Stimulated activated CD4-positive, alpha-beta T cell treated with anti-CD3 and anti-CD28 coated beads, Interleukin-1b, Interleukin-23, amount 100 ng/mL, for 4 hours (primary cell): ENCODE measurements around the gene EPHA7.

Source experiments
- DNase-seq, 2 donors: peaks; one replicate each; pipeline ENCODE4 v3.0.0-alpha.2; 2020; ENCODE audit warnings: low read depth in 2 of 2

The EPHA7 gene

DNA sequence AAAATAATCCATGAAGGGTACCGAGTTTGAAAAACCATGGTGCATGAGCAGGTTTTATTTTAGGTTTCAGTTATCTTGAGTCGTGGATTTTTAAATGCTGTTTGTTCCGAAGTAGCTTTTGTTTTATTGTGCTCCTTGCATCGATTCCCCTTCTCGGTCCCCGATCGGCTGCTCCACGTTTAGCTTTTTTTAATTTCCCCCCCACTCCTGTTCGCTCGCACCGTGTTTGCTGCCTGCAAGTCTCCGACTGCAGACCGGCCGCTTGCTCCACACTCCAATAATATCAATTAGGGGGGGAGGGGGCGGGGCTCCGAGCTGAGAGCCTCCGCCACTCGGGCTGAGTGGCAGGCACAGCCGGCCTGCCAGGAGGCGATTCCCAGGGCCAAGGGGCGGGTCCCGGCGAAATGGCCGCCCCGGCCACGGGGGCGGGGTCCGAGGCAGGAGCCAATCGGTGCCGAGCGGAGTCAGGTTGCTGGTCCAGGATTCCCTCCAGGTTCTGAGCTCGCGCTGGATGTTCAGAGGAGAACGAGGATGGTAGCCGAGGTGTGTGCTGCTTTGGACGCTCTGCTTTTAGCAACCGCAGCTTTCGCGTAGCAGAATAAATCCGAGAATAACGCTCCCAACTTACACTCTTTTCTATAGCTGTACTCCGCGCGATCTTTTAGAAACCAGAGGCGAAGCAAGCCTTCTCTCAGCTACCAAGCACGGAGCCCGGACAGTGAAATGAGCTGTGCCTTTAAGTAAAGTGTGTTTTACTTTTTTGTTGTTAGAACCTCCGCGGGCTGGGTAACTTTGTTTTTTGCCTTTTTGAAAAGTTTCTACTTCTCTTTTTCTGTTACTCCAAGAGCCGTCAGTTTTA is at the start of gene EPHA7:
Gene EPHA7 (minus strand): TSS at position 256 of the 859 bp plus-strand sequence. CDS start 218 bp downstream, at position 38.
- peak in 1 of 2 donors; percentile 27 for DNase-seq

DNA sequence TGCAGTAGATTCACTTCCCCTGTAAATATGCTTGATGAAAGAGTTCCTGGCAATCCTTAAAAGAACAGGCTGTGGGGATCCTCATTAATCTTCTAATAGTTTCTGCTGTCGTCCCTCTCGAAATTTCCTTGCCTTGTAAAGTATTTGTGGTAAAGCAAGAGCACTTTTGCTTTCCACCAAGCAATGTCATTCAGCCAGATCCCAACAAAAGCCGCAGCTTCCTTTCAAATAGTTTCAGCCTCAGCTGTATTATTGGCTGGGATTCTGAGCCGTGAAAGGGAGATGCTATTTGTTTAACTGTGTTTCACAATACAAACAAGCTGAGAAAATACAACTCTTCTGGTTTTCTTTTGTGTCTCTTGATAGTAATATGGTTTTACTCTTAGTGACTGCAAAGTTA is 48.9 kb upstream of the EPHA7 start:
- no peak for DNase-seq

DNA sequence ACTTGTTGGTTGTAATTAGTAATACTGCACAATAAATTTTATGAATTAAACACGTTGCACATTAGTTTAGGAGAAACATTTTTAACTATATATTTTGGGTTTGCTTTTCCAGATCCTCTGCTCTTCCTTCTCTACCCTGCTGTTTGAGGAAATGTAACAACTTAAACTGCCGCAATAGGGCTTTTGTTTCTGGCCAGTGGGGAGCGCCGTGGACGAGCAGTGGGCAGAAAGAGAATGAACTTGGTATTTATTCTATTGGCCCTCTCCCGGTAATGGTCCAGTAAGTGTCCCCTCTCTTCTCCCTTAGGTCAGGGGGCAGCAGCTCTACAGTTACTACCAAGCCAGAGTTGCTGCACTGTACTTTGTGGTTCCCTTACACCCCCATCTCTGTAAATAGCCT is 35.2 kb upstream of the EPHA7 start:
- DNase-seq, result no peak

DNA sequence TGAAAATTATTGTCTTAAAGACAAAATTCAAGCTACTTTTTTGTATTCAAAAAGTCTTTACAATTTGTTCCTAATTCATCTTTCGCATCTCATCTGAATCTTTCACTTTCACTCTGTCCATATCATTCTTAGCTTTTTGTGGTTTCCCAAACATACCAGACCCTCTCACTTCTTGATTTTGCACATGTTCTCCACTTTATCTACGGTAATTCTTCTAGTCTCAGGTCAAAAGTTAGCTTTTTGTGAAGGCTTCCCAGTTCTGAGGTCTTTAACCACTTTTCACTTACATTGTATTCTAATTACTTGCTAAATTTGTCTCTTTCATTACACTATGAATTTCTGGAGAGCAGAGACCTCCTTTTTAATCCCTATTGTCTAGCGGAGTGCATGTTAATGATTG is 34.6 kb upstream of the EPHA7 start:
- DNase-seq, result no peak

DNA sequence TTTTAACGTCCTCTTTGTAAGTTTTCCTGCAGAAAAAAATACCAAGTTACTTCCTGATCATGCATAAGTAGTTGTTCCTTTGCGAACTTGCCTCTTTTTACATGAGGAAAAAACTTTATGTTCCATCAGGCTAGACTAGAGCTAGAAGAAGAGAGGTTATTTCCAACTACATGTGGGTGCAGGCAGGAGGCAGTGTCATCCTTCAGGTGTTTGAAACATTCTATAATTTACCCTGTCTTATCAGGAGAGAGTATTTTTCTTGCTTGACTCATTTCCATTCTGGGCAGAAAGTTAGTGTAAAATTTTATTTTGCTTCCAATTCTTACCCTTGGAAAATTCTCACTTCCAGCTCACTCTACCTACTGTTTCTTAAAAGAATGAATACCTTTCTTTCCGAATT is 28.5 kb upstream of the EPHA7 start:
- no peak for DNase-seq

DNA sequence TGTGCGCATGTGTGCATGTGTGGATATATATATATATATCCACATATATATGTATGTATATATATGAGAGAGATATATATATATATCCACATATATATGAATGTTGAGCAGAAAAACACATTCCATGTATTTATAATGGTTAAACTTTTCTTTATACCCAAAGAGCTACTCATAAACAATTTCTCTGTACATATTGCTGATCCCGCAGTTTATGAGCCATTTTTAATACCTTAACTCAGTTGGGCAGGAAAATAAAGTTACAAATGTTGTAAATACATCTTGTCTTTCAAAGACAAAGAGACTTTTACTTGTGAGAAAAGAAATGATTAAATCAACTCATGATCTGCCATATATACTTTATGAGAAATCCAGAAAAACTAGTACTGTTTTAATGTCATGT is 18.1 kb upstream of the EPHA7 start:
- DNase-seq, result no peak

DNA sequence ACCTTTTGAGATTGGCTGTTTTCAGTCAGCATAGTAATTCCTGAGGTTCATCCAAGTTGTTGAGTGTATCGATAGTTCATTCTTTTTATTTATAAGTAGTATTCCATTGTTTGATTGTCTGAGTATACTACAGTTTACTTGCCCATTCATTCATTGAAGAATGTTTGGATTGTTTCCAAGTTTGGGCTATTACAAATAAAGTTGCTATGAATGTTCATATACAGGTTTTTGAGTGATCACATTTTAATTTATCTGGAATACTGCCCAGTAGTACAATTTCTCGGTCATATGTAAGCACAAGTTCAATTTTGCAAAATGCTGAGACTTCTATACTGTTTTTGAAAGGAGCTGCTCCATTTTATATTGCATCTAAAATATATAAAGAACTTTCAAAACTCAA is 14.2 kb upstream of the EPHA7 start:
- DNase-seq, result no peak

DNA sequence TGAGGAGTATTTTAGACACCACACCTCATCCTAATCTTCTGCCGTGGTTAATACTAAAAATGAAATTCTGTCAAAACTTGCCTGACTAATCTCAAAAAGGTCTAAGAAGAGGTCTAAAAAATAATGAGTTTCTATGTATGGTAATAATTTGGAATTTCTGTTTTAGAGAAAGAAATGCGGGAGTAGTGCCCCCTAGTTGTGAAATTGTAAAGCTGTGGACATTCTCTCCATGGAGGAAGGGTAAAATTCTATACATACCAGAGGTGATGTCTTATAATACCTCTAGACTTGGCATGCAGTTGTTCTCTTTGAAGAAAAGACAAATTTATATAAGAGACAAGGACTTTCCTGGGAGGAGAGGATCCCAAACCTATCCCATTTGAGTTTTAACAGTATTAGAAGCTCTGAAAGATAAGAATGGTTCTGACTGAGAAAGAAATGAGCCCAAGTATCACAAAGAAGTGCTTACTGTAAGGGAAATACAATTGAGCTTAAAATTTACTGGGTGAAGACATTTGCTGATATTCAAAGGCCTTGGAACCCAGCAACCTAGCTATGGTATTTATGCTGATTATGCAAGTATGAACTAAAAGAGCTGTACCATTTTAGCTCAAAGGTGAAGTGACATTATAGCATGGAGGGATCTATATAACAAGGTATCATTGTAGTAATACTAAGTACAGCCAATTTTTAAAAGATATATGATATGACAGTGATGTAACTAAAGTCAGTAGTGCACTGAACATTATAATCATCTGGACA is 5.1 kb upstream of the EPHA7 start:
- DNase-seq, result no peak

DNA sequence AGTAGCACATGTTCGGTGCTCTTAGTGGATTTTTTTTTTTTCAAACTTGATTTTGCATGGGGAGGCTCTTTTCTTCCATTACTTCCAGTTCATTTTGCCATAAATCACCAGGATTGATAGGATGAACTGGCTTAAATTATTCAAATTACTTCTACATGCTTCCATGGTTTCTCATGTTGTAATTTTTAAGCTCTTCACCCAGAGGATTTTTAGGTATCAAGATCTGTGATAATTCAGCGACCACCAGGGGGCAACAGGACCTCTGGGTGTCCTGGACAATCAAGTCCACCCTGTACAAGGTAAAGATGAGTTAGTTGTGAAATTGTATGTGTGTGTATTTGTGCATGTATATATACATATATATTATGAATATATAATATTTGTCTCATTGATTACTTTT is 4.2 kb upstream of the EPHA7 start:
- DNase-seq, result no peak

DNA sequence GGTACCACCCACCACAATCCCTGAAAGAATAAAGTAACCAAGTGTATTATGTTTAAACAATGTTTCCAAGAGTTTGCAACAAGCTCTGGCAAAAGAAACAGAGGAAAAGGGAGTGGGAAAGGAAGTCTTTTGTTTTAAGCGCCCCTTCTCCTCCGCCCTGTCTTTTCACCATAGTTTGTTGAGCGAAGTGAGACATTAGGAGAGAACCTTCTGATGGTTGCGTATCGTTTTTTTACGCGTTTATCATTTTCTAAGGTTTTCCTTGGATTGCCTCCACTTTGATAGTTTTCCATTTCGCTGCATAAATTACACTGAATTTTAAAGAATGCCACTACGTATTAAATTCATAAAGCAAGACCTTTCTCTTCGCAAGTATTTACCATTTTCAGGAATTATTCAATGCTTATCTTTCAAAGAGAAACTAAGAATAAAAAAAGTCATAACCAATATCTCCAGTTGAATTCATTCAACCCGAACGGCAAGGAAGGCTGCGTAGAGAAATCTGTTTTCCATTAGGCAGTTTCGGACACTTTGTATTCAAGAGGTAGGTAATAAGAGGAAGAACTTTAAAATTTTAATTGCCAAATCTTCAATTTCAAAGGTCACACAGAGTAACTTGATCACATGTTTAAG is 920 bp upstream of the EPHA7 start:
- DNase-seq, result no peak

DNA sequence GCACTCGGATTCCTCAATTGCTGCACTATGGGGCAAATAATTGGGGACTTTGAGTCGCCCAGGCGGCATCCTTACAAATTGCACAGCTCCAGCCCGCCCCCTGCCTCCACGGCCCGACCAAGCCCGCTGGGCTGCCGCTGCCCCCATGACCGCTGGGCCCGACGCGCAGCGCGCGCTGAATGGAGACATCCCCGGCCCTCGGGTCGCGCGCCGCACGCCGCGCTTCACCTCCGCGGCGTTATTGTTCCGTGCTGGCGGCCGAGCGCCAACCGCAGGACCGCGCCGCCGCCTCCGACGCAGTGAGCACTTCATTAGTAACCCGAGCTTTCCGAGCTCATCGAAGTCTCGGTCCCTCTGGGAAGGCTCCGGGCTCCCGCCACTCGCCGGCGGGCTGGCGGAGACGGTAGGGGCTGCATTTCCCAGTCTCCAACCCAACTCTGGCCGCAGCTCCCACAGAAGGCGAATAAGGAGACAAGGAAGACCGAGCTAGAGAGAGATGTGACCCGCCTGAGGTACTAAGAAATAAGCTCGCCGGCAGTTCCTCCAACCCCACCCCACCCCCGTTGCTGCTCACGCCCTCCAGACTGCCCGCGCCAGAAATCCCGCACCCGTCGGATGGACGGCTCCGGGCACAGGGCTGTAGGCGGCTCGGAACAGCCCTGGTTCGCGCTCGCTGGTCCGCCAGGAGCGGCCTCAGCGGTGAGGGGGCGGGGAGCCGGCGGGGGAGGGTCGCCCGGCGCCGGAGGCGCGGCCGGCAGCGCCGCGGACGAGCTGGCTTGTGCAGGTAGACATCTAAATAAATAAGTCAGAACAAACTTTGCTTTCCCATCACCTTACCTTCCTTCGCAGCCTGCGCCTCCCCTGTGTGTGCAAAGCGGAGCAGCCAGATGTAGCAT is 703 bp downstream of the EPHA7 start:
- no peak for DNase-seq

DNA sequence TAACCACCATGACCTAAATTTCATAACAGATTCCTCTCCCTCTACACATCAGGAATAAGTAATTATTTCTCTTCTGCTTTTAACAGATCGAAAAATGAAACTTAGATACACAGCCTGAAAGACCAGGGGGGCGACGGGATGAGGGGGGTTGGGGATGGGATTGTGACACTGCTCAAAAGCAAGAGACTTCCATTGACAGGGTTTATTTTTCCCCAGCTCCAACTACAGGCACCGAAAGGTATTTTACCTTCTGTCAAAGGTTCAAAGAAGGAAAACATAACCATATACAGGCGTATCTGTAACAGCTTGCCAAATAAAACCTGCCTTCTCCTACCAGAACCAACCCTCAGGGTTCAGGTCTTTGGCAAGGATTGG is 1.3 kb downstream of the EPHA7 start:
- no peak for DNase-seq

DNA sequence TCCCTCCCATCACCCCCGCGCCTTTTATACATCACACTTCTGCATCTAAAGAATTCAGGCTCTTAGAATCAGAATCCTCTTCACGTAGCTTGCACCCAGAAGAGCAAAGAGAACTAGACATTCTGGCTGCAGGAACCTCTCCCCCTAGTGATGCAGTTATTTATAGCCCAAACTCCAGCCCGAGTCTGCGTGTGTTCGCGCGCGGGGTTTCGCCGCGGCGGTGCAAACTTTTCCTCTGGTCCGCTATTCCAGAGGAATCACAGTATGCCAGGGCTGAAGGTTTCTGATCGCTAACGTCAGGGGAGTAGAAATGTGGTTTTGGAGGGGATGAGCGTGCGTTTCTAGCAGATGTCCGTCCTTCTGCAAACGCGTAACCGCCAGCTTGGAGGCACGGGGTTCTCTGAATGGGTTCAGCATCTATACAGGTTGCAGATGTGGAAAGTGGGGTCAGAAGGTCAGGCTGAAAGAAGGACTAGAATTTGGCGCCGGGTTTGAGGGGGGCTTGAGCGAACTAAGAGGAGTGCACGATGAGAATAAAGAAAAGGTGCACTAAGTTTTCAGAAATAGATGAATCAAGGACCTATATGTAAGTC is 1.8 kb downstream of the EPHA7 start:
- no peak for DNase-seq

DNA sequence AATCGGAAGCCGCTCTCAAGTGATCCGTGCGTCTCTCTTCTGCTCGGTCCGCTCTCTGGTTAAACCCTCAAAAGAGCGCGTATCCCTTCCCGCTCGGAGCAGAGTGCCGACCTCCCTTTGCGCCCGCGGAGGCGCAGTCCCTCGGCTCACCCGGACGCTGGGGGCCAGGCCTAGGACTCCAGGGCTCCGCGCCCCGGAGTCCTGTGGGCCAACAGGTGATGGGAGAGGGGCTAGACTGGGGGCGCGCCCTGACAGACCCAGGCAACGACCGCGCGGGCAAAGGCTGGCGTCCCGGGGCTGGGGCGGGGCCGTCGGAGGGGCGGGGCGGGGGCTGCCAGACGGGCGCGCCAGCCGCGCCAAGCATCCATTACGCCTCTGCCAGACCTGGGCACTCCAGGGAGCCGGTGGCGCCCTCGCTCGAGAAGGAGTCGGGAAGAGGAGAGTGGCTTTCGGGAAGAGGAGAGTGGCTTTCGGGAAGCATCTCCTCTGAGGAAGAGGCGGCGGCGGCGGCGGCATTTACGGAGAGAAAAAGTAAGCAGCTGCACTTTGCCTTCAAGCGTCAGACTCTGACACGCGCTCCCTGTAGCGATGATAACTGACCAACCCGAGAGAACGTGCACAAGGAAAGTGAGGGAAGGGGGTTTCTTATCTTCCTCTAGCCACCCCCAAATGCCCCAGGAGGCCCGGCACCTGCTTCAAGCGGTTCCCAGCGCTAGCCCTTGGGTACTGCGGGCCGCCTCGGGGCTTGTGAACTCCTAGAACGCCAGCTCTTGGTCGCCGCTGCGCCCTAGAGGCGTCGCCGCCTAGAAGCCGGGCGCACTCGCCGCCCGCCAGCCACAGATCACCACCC is 2.6 kb downstream of the EPHA7 start:
- DNase-seq, result no peak

DNA sequence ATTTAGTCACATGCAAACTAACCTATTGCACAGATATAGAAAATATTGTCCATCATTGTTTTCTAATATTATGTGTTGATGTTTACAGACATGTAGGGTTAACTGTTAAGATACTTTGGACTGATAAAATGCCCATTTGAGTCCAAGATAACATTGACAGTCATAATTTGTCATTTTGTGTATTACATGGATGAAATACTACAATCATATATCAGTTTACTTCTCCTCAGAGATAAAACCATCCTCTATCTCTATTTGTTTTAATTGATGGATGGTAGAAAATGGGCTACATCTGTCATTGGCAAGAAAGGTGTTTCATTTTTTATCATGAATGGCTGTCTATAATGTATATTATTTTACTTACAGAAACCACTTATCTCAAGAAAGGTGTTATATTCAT is 6.2 kb downstream of the EPHA7 start:
- no peak for DNase-seq

DNA sequence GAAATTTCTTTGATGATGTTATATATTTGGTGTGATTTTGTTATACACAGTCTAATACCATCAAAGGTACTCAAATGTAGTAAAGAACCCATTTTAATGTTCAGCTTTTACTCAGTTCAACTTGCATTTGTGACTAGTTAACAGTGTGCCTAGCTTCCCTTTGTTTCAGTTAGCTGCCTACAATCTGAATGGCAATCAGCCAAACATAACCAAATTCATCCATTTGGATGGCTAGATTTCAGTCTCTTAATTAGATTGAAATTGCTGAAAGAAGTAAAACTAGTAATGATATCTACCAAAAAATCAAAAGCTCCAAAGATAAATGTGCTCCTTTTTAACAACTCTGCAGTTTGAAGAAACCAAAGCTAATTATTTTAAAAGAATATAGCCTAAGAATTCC is 6.9 kb downstream of the EPHA7 start:
- DNase-seq, result no peak

DNA sequence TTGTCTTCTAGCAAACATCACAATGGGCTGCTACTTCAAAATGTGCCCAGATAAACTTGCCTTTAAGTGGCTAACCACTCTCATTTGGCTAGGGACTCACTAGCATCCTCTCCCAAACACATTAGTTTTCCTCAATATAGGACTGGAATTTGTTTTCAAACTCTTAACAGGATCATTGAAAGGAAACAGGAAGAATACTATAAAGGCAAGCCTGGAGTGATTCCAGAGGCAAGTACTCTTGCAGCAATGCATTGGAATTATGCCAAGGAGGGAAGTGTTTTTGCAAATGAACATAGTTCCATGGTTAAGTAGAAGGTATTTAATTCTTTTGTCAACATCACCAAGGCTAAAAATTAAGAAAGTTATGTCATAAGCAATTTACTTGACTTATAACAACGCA is 12.2 kb downstream of the EPHA7 start:
- no peak for DNase-seq

DNA sequence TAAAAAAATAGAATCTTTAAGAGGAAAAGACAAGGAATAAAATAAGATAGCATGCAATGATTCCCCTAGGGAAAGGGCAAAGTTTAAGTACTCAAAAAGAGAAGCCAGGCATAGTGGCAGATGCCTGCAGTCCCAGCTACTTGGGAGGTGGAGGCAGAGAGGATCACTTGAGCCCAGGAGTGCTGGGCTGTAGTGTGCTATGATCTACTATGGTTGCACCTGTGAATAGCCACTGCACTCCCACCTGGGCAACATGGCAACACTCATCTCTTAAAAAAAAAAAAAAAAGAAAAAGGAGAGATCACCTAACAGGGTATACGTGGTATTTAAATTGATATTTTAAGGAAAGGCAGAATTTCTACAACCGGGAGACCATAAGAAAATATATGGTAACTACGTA is 16.0 kb downstream of the EPHA7 start:
- no peak for DNase-seq

DNA sequence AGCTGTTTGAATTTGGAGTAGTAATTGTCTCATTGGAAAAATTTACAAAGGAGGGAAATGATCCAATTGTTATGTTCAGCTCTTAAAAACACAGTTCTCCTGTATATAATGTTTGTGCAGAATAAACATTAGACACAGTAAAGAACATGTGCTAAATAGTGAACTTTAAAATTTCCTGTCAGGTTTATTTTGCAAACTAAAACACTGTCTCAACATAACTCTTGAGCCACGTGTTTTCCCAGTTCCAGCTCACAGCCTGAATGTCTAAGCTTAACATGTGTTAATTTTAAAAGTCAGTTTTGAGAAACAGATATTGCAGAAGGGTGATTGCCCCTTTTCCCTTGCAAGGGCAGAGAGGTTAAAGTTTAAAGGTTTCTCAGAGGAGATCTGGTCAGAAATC is 20.6 kb downstream of the EPHA7 start:
- DNase-seq, result no peak

DNA sequence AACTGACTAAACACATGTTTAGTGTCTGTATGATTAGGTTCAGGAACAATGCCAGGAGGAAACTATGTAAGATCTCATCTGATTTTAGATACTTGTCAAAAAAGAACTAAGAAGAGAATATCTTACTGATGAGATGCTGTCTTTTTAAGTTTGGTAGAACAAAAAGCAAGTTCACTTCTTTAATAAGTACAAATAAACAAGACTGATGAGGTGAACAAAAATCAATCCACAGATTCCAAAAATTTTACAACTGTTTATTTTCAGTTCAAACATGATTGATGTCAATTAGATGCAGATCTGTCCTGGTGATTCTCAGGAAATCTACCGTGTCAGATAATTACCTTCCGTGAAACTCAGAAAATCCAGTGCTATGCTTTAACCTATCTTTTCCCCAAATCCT is 24.9 kb downstream of the EPHA7 start:
- DNase-seq, result no peak
